Upper lobe of left lung (tissue), 6 donors: ENCODE data around the gene CLDN18. TPM values are rescaled to one million over a fixed set of nuclear protein-coding genes. Genes with fewer than 3 reads are reported as not detected.
A peak's percentile ranks its signal among the peaks of the same experiment; 100 is the strongest.

ENCODE experiments used
- ATAC-seq, 2 donors: fragments of 200-7000 bp; cut with Tn5 transposase; one replicate each; pipeline ENCODE4 v1.9.1; 2022; ENCODE audit warnings: mild to moderate bottlenecking in 2 of 2, moderate library complexity in 2 of 2; ENCODE audit not compliant: low FRiP score in 2 of 2
- DNase-seq, 2 donors: peaks; one replicate each; pipeline ENCODE4 v3.0.0-alpha.2; 2019 to 2020
- H3K27ac ChIP-seq, 4 donors: fragments of 200-600 bp; sonication (generic); one replicate each; pipeline ENCODE4 v1.5.1; 2016 to 2019
- H3K27me3 ChIP-seq, 4 donors: fragments of 200-600 bp; sonication (generic); one replicate each; pipeline ENCODE4 v1.5.1; 2017 to 2019
- H3K36me3 ChIP-seq, 4 donors: fragments of 200-600 bp; sonication (generic); one replicate each; pipeline ENCODE4 v1.5.1; 2016 to 2019
- H3K4me1 ChIP-seq, 4 donors: fragments of 200-600 bp; sonication (generic); one replicate each; pipeline ENCODE4 v1.5.1; 2018 to 2019
- H3K4me3 ChIP-seq, 4 donors: fragments of 200-600 bp; sonication (generic); one replicate each; pipeline ENCODE4 v1.5.1; 2017 to 2019; ENCODE audit warnings: mild to moderate bottlenecking in 2 of 4, moderate library complexity in 1 of 4
- H3K9me3 ChIP-seq, 4 donors: fragments of 200-600 bp; sonication (generic); one replicate each; pipeline ENCODE4 v1.5.1; 2018 to 2019
- EP300 ChIP-seq, 4 donors: sonication (generic); formaldehyde crosslinking; IDR thresholded peaks; one replicate each; pipeline ENCODE4 v1.5.1; 2017; ENCODE audit warnings: antibody characterized with exemption in 4 of 4, control low read depth in 2 of 4
- POLR2A ChIP-seq, 4 donors: fragments of 450-650 bp; IDR thresholded peaks; one replicate each; pipeline ENCODE4 v1.5.1; 2016 to 2017; ENCODE audit warnings: antibody characterized with exemption in 4 of 4, mild to moderate bottlenecking in 2 of 4
- POLR2AphosphoS5 ChIP-seq, 2 donors: sonication (generic); formaldehyde crosslinking; IDR thresholded peaks; one replicate each; pipeline ENCODE4 v1.5.1; 2017; ENCODE audit warnings: antibody characterized with exemption in 2 of 2
- WGBS, 2 donors: methylation state at CpG; one replicate each; pipeline ENCODE4 v1.1.5; 2017 to 2018; 5-methylcytosine and 5-hydroxymethylcytosine counted together
- total RNA-seq, 6 donors: library from RNA; depleted of rRNA in 4 of 6; stranded (reverse); fragments of >200 nt in 4 of 6; gene quantifications; one replicate each; pipeline versions ENCODE4 v1.1.0 to v1.2.1, GENCODE V29; 2016 to 2021
- TF ChIP-seq, protein P1 (sequence below), 6 experiments: fragments of 450-650 bp in 4 of 6; fragments of 200-600 bp in 2 of 6; sonication (generic) in 2 of 6; IDR thresholded peaks; one replicate each; pipeline ENCODE4 v1.5.1; 2016 to 2019; ENCODE audit warnings: antibody characterized with exemption in 6 of 6
- donor health status: DM: no; HTN: no; CAD: no; lungs with moderate emphysema.
- donor health status: DM: no; HTN: yes; CAD: no; lungs with severe emphysema.

Gene CLDN18
- total RNA-seq, 6 donors from 2014 or later = 134 to 673 (median 360) TPM

GRCh38 chr3:138049157-138049919 is 39.4 kb downstream of the CLDN18 start:
- peaks cover 0 to 4% (median 0%) of the 10 kb centered on the region in 4 donors for H3K36me3 ChIP-seq
- H3K4me3 ChIP-seq = no peak overlapping the region
- TF ChIP-seq, protein P1, sequence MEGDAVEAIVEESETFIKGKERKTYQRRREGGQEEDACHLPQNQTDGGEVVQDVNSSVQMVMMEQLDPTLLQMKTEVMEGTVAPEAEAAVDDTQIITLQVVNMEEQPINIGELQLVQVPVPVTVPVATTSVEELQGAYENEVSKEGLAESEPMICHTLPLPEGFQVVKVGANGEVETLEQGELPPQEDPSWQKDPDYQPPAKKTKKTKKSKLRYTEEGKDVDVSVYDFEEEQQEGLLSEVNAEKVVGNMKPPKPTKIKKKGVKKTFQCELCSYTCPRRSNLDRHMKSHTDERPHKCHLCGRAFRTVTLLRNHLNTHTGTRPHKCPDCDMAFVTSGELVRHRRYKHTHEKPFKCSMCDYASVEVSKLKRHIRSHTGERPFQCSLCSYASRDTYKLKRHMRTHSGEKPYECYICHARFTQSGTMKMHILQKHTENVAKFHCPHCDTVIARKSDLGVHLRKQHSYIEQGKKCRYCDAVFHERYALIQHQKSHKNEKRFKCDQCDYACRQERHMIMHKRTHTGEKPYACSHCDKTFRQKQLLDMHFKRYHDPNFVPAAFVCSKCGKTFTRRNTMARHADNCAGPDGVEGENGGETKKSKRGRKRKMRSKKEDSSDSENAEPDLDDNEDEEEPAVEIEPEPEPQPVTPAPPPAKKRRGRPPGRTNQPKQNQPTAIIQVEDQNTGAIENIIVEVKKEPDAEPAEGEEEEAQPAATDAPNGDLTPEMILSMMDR (IDR thresholded peaks at IDR 0.05) = no peak
- no peak for TF ChIP-seq EP300 (IDR thresholded peaks at IDR 0.05)
- no peak for TF ChIP-seq POLR2A (IDR thresholded peaks at IDR 0.05)
- no peak for TF ChIP-seq POLR2AphosphoS5 (IDR thresholded peaks at IDR 0.05)
- no peak overlapping the region for H3K27ac ChIP-seq
- no peaks in the 10 kb centered on the region for H3K9me3 ChIP-seq
- ATAC-seq (no peak), DNase-seq (no peak)
- H3K27me3 ChIP-seq = no peaks in the 10 kb centered on the region
- H3K4me1 ChIP-seq = peaks cover 0 to 9% (median 0%) of the 10 kb centered on the region in 4 donors
- WGBS, 2 donors = 88 to 98% methylated on average over 9 of the region's 9 CpGs

- ATAC-seq (peak; percentile 52 to 78), DNase-seq (peak in 1 of 2 donors; percentile 68)
- Histone ChIP-seq H3K4me3 (no peak overlapping the region), H3K27ac (no peak overlapping the region), H3K27me3 (no peaks in the 10 kb centered on the region), H3K4me1 (no peaks in the 10 kb centered on the region), H3K36me3 (peaks cover 0 to 4% (median 0%) of the 10 kb centered on the region in 4 donors), H3K9me3 (no peaks in the 10 kb centered on the region)
- WGBS, 2 donors = 41 to 48% methylated on average over 8 of the region's 8 CpGs
- no peak for TF ChIP-seq EP300 (IDR thresholded peaks at IDR 0.05)
- TF ChIP-seq, protein P1 (IDR thresholded peaks at IDR 0.05) = peak in 5 of 6 experiments; percentile 21 to 63 (median 54)
These were observed 42.2 kb downstream of the CLDN18 start for GRCh38 chr3:138051947-138052802.

DNA sequence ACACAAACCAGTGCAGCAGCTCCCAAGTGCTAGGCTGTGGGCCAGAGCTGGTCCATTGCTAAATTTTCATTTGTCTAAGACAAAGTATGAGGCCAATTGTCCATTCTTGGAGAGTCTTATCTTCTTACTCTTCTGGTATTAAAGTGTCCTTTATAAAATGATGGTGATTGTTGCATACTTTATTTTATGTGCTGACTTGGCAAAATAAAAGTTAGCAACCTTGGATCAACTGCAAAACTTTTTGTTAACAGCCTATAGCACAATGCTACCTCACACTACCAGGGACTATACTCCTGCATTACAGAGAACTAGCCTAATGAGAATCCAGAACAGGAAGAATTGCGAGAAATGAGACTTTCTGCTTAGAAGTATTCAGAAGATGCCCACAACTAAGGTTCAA is 44.1 kb downstream of the CLDN18 start:
- DNase-seq (no peak), ATAC-seq (no peak)
- Histone ChIP-seq H3K27ac (no peak overlapping the region), H3K4me3 (no peak overlapping the region), H3K27me3 (no peaks in the 10 kb centered on the region), H3K4me1 (no peaks in the 10 kb centered on the region), H3K36me3 (no peaks in the 10 kb centered on the region), H3K9me3 (no peaks in the 10 kb centered on the region)
- 92 to 93% methylated on average over 1 of the region's 1 CpG for WGBS, 2 donors
- TF ChIP-seq EP300 (IDR thresholded peaks at IDR 0.05) (no peak), POLR2A (IDR thresholded peaks at IDR 0.05) (no peak), POLR2AphosphoS5 (IDR thresholded peaks at IDR 0.05) (no peak)
- TF ChIP-seq, protein P1 (IDR thresholded peaks at IDR 0.05) = no peak

DNA sequence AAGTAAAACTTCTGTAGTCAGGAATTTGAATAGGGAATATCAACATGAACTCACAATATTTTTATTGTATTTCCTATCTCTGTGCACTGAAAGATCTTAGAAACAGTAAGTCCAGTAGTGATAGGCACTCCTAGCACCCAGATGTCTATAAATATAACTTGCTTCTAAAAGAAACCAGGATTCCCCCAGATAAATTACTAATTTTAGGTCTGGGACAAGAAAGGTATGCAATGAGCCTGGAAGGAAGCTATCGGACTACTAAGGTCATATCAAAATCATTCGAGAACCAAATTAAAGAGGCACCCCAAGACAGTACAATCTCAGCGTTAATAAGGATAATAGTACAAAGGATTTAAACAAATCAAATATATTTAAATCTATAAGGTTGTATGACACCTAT is 47.4 kb downstream of the CLDN18 start:
- ATAC-seq = no peak
- TF ChIP-seq POLR2AphosphoS5 (IDR thresholded peaks at IDR 0.05) (no peak), POLR2A (IDR thresholded peaks at IDR 0.05) (no peak), EP300 (IDR thresholded peaks at IDR 0.05) (no peak)
- TF ChIP-seq, protein P1 (IDR thresholded peaks at IDR 0.05) = no peak
- H3K4me3 ChIP-seq = no peak overlapping the region
- no peak for DNase-seq
- peaks cover 0 to 4% (median 0%) of the 10 kb centered on the region in 4 donors for H3K36me3 ChIP-seq
- no peaks in the 10 kb centered on the region for H3K4me1 ChIP-seq
- 95 to 96% methylated on average over 3 of the region's 3 CpGs for WGBS, 2 donors
- H3K27ac ChIP-seq = no peak overlapping the region
- H3K9me3 ChIP-seq = no peaks in the 10 kb centered on the region
- H3K27me3 ChIP-seq = no peaks in the 10 kb centered on the region
